Upper lobe of left lung (tissue), 6 donors: ENCODE results near the gene IFT52. TPM values are rescaled to one million over a fixed set of nuclear protein-coding genes. Genes with fewer than 3 reads are reported as not detected.

ENCODE experiments used
- ATAC-seq, 2 donors: fragments of 200-7000 bp; cut with Tn5 transposase; one replicate each; pipeline ENCODE4 v1.9.1; 2022; ENCODE audit warnings: mild to moderate bottlenecking in 2 of 2, moderate library complexity in 2 of 2; ENCODE audit not compliant: low FRiP score in 2 of 2
- DNase-seq, 2 donors: peaks; one replicate each; pipeline ENCODE4 v3.0.0-alpha.2; 2019 to 2020
- H3K27ac ChIP-seq, 4 donors: fragments of 200-600 bp; sonication (generic); one replicate each; pipeline ENCODE4 v1.5.1; 2016 to 2019
- H3K27me3 ChIP-seq, 4 donors: fragments of 200-600 bp; sonication (generic); one replicate each; pipeline ENCODE4 v1.5.1; 2017 to 2019
- H3K36me3 ChIP-seq, 4 donors: fragments of 200-600 bp; sonication (generic); one replicate each; pipeline ENCODE4 v1.5.1; 2016 to 2019
- H3K4me1 ChIP-seq, 4 donors: fragments of 200-600 bp; sonication (generic); one replicate each; pipeline ENCODE4 v1.5.1; 2018 to 2019
- H3K4me3 ChIP-seq, 4 donors: fragments of 200-600 bp; sonication (generic); one replicate each; pipeline ENCODE4 v1.5.1; 2017 to 2019; ENCODE audit warnings: mild to moderate bottlenecking in 2 of 4, moderate library complexity in 1 of 4
- H3K9me3 ChIP-seq, 4 donors: fragments of 200-600 bp; sonication (generic); one replicate each; pipeline ENCODE4 v1.5.1; 2018 to 2019
- EP300 ChIP-seq, 4 donors: sonication (generic); formaldehyde crosslinking; IDR thresholded peaks; one replicate each; pipeline ENCODE4 v1.5.1; 2017; ENCODE audit warnings: antibody characterized with exemption in 4 of 4, control low read depth in 2 of 4
- POLR2A ChIP-seq, 4 donors: fragments of 450-650 bp; IDR thresholded peaks; one replicate each; pipeline ENCODE4 v1.5.1; 2016 to 2017; ENCODE audit warnings: antibody characterized with exemption in 4 of 4, mild to moderate bottlenecking in 2 of 4
- POLR2AphosphoS5 ChIP-seq, 2 donors: sonication (generic); formaldehyde crosslinking; IDR thresholded peaks; one replicate each; pipeline ENCODE4 v1.5.1; 2017; ENCODE audit warnings: antibody characterized with exemption in 2 of 2
- WGBS, 2 donors: methylation state at CpG; one replicate each; pipeline ENCODE4 v1.1.5; 2017 to 2018; 5-methylcytosine and 5-hydroxymethylcytosine counted together
- total RNA-seq, 6 donors: library from RNA; depleted of rRNA in 4 of 6; stranded (reverse); fragments of >200 nt in 4 of 6; gene quantifications; one replicate each; pipeline versions ENCODE4 v1.1.0 to v1.2.1, GENCODE V29; 2016 to 2021
- TF ChIP-seq, protein P1 (sequence below), 6 experiments: fragments of 450-650 bp in 4 of 6; fragments of 200-600 bp in 2 of 6; sonication (generic) in 2 of 6; IDR thresholded peaks; one replicate each; pipeline ENCODE4 v1.5.1; 2016 to 2019; ENCODE audit warnings: antibody characterized with exemption in 6 of 6
- donor health status: DM: no; HTN: no; CAD: no; lungs with moderate emphysema.
- donor health status: DM: no; HTN: yes; CAD: no; lungs with severe emphysema.

IFT52 gene
- total RNA-seq, 6 donors from 2014 or later = 16.8 to 25.2 (median 18.5) TPM

DNA sequence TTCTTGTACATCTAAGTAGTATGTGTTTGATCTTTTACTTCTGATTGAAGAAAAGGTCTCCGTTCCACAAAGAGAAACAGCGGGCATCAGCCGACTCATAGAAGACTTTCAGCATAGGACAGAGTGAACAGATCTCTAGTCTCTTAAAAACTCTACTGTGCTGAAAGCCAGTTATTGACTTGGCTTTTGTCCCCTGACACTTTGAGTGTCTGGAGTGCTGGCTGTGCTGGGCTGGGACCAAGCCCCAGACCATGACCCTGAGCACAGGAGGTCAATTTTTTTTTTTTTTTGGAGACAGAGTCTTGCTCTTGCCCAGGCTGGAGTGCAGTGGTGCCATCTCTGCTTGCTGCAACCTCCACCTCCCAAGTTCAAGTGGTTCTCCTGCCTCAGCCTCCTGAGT, 104.0 kb downstream of the IFT52 start:
- no peak overlapping the region for H3K27ac ChIP-seq
- H3K4me3 ChIP-seq = no peak overlapping the region
- no peaks in the 10 kb centered on the region for H3K9me3 ChIP-seq
- no peaks in the 10 kb centered on the region for H3K27me3 ChIP-seq
- no peaks in the 10 kb centered on the region for H3K4me1 ChIP-seq
- WGBS, 2 donors = 98% methylated on average over 3 of the region's 3 CpGs
- no peaks in the 10 kb centered on the region for H3K36me3 ChIP-seq
- no peak for ATAC-seq
- DNase-seq = no peak
- TF ChIP-seq, protein P1, sequence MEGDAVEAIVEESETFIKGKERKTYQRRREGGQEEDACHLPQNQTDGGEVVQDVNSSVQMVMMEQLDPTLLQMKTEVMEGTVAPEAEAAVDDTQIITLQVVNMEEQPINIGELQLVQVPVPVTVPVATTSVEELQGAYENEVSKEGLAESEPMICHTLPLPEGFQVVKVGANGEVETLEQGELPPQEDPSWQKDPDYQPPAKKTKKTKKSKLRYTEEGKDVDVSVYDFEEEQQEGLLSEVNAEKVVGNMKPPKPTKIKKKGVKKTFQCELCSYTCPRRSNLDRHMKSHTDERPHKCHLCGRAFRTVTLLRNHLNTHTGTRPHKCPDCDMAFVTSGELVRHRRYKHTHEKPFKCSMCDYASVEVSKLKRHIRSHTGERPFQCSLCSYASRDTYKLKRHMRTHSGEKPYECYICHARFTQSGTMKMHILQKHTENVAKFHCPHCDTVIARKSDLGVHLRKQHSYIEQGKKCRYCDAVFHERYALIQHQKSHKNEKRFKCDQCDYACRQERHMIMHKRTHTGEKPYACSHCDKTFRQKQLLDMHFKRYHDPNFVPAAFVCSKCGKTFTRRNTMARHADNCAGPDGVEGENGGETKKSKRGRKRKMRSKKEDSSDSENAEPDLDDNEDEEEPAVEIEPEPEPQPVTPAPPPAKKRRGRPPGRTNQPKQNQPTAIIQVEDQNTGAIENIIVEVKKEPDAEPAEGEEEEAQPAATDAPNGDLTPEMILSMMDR (IDR thresholded peaks at IDR 0.05) = no peak
- TF ChIP-seq POLR2A (IDR thresholded peaks at IDR 0.05) = no peak
- no peak for TF ChIP-seq POLR2AphosphoS5 (IDR thresholded peaks at IDR 0.05)

DNA sequence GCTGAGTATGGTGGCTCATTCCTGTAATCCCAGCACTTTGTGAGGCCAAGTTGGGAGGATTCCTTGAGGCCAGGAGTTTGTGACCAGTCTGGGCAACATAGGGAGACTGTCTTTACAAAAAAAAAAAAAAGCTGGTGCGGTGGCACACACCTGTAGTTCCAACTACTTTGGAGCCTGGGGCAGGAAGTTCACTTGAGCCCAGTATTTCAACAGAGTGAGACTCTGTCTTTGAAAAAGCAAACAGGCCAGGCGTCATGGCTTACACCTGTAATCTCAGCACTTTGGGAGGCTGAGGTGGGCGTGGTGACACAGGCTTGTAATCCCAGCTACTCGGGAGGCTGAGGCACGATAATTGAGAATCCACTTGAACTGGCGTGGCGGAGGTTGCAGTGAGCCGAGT, 104.8 kb downstream of the IFT52 start:
- Histone ChIP-seq H3K9me3 (no peaks in the 10 kb centered on the region), H3K4me3 (no peak overlapping the region), H3K27me3 (no peaks in the 10 kb centered on the region), H3K4me1 (no peaks in the 10 kb centered on the region), H3K36me3 (no peaks in the 10 kb centered on the region), H3K27ac (no peak overlapping the region)
- TF ChIP-seq POLR2A (IDR thresholded peaks at IDR 0.05) = no peak
- no peak for TF ChIP-seq POLR2AphosphoS5 (IDR thresholded peaks at IDR 0.05)
- TF ChIP-seq EP300 (IDR thresholded peaks at IDR 0.05) = no peak
- TF ChIP-seq, protein P1 (IDR thresholded peaks at IDR 0.05) = no peak
- 85 to 87% methylated on average over 8 of the region's 8 CpGs for WGBS, 2 donors
- ATAC-seq (no peak), DNase-seq (no peak)

Other genes starting within 250 kb of the IFT52 start
- 100 to 1,000 TPM in 1 of 6 donors, 10 to 100 TPM in 5; 48.4 to 147 (median 93.2) TPM for gene SRSF6, start 133.0 kb upstream of the IFT52 start, total RNA-seq
- gene L3MBTL1, start 83.2 kb upstream of the IFT52 start, total RNA-seq = 10 to 100 TPM in 3 of 6 donors, 1 to 10 TPM in 3; 4.9 to 50.3 (median 11.3) TPM
- 1 to 10 TPM in 4 of 6 donors, under 1 TPM in 2; 0.91 to 1.9 (median 1.1) TPM for gene SGK2, start 31.9 kb upstream of the IFT52 start, total RNA-seq
- gene MYBL2, start 76.2 kb downstream of the IFT52 start, total RNA-seq = 1 to 10 TPM in 4 of 6 donors, under 1 TPM in 2; under 0.01 to 3.5 (median 1.4) TPM
- not detected for gene GTSF1L, start 136.1 kb downstream of the IFT52 start, total RNA-seq